ENCODE results near the gene NHLH1. TPM values are rescaled to one million over a fixed set of nuclear protein-coding genes. Genes with fewer than 3 reads are reported as not detected.

The NHLH1 gene
- total and polyA plus RNA-seq, 2 of the 4 experiments (the other 2 are of a cell fraction): 0.14 TPM; not detected in 1

DNA sequence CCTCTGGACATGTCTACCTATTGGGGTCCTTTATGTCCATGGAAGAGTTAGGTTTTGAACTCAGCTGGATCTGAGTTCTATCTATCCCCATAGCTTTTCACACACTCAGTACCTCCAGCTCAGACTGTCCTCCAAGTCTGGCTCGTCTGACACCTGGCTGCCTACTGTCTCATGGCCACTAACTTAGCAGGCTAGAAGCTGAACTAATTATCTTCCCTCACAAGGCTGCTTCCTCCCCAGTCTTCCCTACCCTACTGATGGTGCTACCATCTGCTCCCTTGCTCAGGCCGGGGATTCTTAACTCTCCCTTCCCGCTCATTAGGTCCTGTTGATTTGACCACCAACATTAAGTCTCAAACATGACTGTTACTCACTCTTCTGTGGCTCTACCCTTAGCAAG lies 46.8 kb downstream of the NHLH1 start:
- no peak overlapping the region for H3K4ac ChIP-seq (ENCODE audit: low read depth, low read length)
- H3K56ac ChIP-seq (ENCODE audit: extremely low read depth, insufficient read depth, low read length): no peak overlapping the region
- no peak overlapping the region for H4K8ac ChIP-seq (ENCODE audit: low read depth in 2 of 2, low read length in 2 of 2)
- H4K91ac ChIP-seq (ENCODE audit: insufficient read depth, low read depth, low read length): no peak overlapping the region
- no peak overlapping the region for H2AK9ac ChIP-seq (replicated peaks; ENCODE audit: low read depth, low read length, poor library complexity)
- no peak overlapping the region for H2BK20ac ChIP-seq (ENCODE audit: low read depth, low read length)
- dilution Hi-C loops (cut with HindIII; ENCODE audit: low sequenced_read_pairs, unreplicated experiment) (no loop called here), in situ Hi-C loops (cut with MboI; ENCODE audit: low sequenced_read_pairs) (no loop called here), intact Hi-C loops (cut with micrococcal nuclease) (no loop called here)
- CTCF ChIA-PET: no interaction called here
- no peaks in the 10 kb centered on the region for H4K20me1 ChIP-seq (ENCODE audit: insufficient read depth, low read length)
- 0 out of 2 replicates have a peak, but pooled peaks cover 2% of the 10 kb centered on the region for H3K36me3 ChIP-seq (ENCODE audit: control insufficient read depth, insufficient read depth, low read length)
- WGBS, 2 experiments (ENCODE audit: extremely low coverage in 2 of 2, insufficient read length in 1 of 2): 56% methylated on average over 3 of the region's 3 CpGs; no CpG with 5 or more reads in 1 of the 2 experiments
- no peak overlapping the region for H3K27ac ChIP-seq (ENCODE audit: insufficient read depth, low read length)
- no peak overlapping the region for H4K5ac ChIP-seq (ENCODE audit: low read depth, low read length)
- no peak overlapping the region for H3K4me2 ChIP-seq (ENCODE audit: low read depth, low read length)
- POLR2A ChIA-PET (ENCODE audit: unreplicated experiment): no interaction called here
- H3K4me3 ChIP-seq (ENCODE audit: insufficient read depth, low read depth, low read length): no peak overlapping the region
- no peaks in the 10 kb centered on the region for H3K79me1 ChIP-seq (ENCODE audit: low read depth in 1 of 2, low read length in 2 of 2)
- H2AK5ac ChIP-seq (ENCODE audit: low read depth, low read length): no peak overlapping the region
- H3K9me3 ChIP-seq (ENCODE audit: control insufficient read depth, insufficient read depth, low read length): no peaks in the 10 kb centered on the region
- ATAC-seq (ENCODE audit: low read depth) (no peak), DNase-seq (no peak)
- H3K4me1 ChIP-seq (ENCODE audit: control insufficient read depth, insufficient read depth, low read length): no peaks in the 10 kb centered on the region
- H3K14ac ChIP-seq (replicated peaks; ENCODE audit: low read depth, low read length): no peak overlapping the region
- H2BK120ac ChIP-seq (ENCODE audit: low read depth, low read length): no peak overlapping the region
- no peak overlapping the region for H3K9ac ChIP-seq (ENCODE audit: low read depth, low read length)
- no peak overlapping the region for H2BK5ac ChIP-seq (ENCODE audit: low read depth, low read length, poor library complexity, severe bottlenecking)
- H2BK15ac ChIP-seq (ENCODE audit: low read depth, low read length): no peak overlapping the region
- BruUV-seq (replicated peaks): no TSS peak
- H3K9me1 ChIP-seq (ENCODE audit: insufficient read depth, low read length): no peaks in the 10 kb centered on the region; the same call in 1 of the 2 replicates
- H3K23ac ChIP-seq (ENCODE audit: low read depth, low read length): no peak overlapping the region
- H3K18ac ChIP-seq (ENCODE audit: low read depth, low read length): no peak overlapping the region
- H3K27me3 ChIP-seq (ENCODE audit: control insufficient read depth, insufficient read depth, low read length): peaks cover 3% of the 10 kb centered on the region; the same call in 1 of the 2 replicates
- no peak for TF ChIP-seq MAFK (IDR thresholded peaks at IDR 0.05; ENCODE audit: low read depth, low read length)
- TF ChIP-seq MAZ (IDR thresholded peaks at IDR 0.05; ENCODE audit: borderline replicate concordance, low read depth, low read length): no peak
- TF ChIP-seq, protein P1, sequence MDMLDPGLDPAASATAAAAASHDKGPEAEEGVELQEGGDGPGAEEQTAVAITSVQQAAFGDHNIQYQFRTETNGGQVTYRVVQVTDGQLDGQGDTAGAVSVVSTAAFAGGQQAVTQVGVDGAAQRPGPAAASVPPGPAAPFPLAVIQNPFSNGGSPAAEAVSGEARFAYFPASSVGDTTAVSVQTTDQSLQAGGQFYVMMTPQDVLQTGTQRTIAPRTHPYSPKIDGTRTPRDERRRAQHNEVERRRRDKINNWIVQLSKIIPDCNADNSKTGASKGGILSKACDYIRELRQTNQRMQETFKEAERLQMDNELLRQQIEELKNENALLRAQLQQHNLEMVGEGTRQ (IDR thresholded peaks at IDR 0.05; ENCODE audit: low read depth, low read length): no peak
- no peak for TF ChIP-seq SMC3 (IDR thresholded peaks at IDR 0.05; ENCODE audit: low read depth, low read length)
- no peak for TF ChIP-seq MXI1 (IDR thresholded peaks at IDR 0.05; ENCODE audit: borderline replicate concordance, low read depth, low read length)
- no peak for TF ChIP-seq POLR2A (IDR thresholded peaks at IDR 0.05; ENCODE audit: low read depth, low read length)
- TF ChIP-seq NFE2L2 (IDR thresholded peaks at IDR 0.05; ENCODE audit: low read depth, low read length): no peak
- TF ChIP-seq CHD1 (IDR thresholded peaks at IDR 0.05; ENCODE audit: low read depth, low read length): no peak
- TF ChIP-seq, protein P2, sequence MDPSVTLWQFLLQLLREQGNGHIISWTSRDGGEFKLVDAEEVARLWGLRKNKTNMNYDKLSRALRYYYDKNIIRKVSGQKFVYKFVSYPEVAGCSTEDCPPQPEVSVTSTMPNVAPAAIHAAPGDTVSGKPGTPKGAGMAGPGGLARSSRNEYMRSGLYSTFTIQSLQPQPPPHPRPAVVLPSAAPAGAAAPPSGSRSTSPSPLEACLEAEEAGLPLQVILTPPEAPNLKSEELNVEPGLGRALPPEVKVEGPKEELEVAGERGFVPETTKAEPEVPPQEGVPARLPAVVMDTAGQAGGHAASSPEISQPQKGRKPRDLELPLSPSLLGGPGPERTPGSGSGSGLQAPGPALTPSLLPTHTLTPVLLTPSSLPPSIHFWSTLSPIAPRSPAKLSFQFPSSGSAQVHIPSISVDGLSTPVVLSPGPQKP (IDR thresholded peaks at IDR 0.05; ENCODE audit: borderline replicate concordance, low read depth, low read length): no peak
- no peak for TF ChIP-seq RFX5 (IDR thresholded peaks at IDR 0.05; ENCODE audit: low read depth, low read length)
- no peak for TF ChIP-seq BHLHE40 (IDR thresholded peaks at IDR 0.05; ENCODE audit: low read depth, low read length)
- TF ChIP-seq RCOR1 (IDR thresholded peaks at IDR 0.05; ENCODE audit: insufficient replicate concordance, low read length): no peak
- TF ChIP-seq FOS (IDR thresholded peaks at IDR 0.05; ENCODE audit: low read depth, low read length): no peak
- no peak for TF ChIP-seq RAD21 (IDR thresholded peaks at IDR 0.05; ENCODE audit: low read length)
- TF ChIP-seq CEBPB (IDR thresholded peaks at IDR 0.05; ENCODE audit: low read depth, low read length): no peak
- TF ChIP-seq, protein P3, sequence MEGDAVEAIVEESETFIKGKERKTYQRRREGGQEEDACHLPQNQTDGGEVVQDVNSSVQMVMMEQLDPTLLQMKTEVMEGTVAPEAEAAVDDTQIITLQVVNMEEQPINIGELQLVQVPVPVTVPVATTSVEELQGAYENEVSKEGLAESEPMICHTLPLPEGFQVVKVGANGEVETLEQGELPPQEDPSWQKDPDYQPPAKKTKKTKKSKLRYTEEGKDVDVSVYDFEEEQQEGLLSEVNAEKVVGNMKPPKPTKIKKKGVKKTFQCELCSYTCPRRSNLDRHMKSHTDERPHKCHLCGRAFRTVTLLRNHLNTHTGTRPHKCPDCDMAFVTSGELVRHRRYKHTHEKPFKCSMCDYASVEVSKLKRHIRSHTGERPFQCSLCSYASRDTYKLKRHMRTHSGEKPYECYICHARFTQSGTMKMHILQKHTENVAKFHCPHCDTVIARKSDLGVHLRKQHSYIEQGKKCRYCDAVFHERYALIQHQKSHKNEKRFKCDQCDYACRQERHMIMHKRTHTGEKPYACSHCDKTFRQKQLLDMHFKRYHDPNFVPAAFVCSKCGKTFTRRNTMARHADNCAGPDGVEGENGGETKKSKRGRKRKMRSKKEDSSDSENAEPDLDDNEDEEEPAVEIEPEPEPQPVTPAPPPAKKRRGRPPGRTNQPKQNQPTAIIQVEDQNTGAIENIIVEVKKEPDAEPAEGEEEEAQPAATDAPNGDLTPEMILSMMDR (conservative IDR thresholded peaks at IDR 0.05; ENCODE audit: low read depth, low read length): no peak
- no peak overlapping the region for H2AFZ ChIP-seq (replicated peaks; ENCODE audit: low read length, poor library complexity)
